SK-MEL-5 (cell line): ENCODE data around the gene ATOH1. TPM values are rescaled to one million over a fixed set of nuclear protein-coding genes. Genes with fewer than 3 reads are reported as not detected.

Source experiments
- DNase-seq: peaks from one replicate; pipeline ENCODE4 v3.0.0-alpha.2; 2016; ENCODE audit warnings: low read depth, low spot score
- in situ Hi-C: cut with HindIII; loops from 2 replicates; pipeline ENCODE4 v1.10.0; 2016; ENCODE audit warnings: low sequenced_read_pairs, high pct_unique_total_duplicates, low pct_unique_long_range_greater_than_20kb
- total RNA-seq: library from RNA; depleted of rRNA; stranded (reverse); fragments of >200 nt; shearing (Covaris generic); gene quantifications from 2 replicates; pipeline ENCODE4 v1.2.3, GENCODE V29; 2014

The ATOH1 gene
- total RNA-seq, 1 experiment from 2014 or later: not detected

DNA sequence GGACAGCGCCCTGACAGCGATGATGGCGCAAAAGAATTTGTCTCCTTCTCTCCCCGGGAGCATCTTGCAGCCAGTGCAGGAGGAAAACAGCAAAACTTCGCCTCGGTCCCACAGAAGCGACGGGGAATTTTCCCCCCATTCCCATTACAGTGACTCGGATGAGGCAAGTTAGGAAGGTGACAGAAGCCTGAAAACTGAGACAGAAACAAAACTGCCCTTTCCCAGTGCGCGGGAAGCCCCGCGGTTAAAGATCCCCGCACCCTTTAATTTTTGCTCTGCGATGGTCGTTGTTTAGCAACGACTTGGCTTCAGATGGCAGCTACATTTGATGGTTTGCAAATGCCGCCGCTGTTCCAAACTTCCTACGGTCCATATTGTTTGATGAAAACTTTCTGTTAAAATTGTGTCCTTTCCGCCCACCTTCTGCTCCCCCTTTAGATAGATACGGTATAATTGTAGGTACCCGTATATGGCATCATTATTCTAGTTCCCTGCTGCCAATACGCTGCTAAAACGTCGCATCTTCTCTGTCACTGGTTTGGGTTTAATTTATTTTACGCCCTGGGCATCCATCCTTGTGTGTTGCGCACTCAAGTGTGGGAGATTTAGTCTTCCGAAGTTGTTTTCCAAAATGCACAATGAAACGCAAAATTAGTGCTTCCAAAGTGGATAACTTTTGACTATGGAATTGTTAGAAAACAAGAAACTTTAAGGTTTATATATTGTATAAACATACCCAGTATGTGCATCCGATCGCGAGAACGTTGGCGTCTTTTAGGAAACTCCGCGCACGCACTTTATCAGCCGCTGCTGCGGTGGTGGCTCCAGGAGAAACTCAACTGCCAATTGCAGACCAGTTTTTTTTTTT lies 1.5 kb downstream of the ATOH1 start:
- in situ Hi-C loops: no loop called here
- no peak for DNase-seq

GRCh38 chr4:93831716-93832496 lies 3.4 kb downstream of the ATOH1 start:
- in situ Hi-C loops: no loop called here
- DNase-seq: no peak

DNA sequence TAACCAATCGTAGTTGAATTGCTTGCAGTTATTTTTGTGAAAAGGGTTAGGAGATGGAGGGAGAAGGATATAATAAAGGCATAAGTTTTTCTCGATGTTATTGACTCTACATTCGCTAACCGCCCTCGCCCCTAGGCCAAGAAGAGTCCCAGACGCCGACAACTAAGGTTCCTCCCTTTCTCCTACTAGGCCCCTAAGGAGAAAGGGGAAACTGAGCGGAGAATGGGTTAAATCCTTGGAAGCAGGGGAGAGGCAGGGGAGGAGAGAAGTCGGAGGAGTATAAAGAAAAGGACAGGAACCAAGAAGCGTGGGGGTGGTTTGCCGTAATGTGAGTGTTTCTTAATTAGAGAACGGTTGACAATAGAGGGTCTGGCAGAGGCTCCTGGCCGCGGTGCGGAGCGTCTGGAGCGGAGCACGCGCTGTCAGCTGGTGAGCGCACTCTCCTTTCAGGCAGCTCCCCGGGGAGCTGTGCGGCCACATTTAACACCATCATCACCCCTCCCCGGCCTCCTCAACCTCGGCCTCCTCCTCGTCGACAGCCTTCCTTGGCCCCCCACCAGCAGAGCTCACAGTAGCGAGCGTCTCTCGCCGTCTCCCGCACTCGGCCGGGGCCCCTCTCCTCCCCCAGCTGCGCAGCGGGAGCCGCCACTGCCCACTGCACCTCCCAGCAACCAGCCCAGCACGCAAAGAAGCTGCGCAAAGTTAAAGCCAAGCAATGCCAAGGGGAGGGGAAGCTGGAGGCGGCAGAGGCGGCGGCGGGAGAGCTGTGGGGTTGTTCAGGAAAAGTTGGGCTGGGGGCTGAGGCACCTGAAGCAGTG lies 5.9 kb downstream of the ATOH1 start:
- in situ Hi-C loops: no loop called here
- no peak for DNase-seq

- no peak for DNase-seq
- in situ Hi-C loops: no loop called here
Observed at GRCh38 chr4:93835929-93836328, 7.4 kb downstream of the ATOH1 start.

- in situ Hi-C loops: no loop called here
- no peak for DNase-seq
Observed at GRCh38 chr4:93839704-93840103, 11.2 kb downstream of the ATOH1 start.

DNA sequence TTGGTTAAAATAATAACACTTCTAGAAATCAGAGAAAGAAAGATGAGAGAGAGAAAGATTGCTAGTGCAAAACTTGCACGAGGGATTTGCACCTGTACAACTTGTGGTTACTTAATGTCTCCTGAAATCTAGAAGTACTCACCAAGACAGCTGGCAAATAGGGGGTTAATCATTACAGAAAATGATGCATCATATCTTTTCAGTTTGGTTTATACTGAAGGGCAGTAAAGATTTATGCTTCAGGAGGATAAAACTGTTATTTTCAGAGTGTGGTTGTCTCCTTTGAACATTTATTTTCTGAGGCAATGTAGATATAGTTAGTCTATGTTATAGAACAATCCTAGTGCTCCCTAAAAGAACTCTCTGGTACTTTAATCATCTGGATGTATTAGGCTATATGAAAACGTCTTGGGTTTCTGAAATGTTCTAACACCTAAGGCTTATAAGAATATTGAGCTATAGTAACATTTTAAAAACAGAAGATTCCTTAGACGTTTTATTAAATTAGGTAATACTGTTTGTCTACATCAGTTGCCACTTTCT lies 13.3 kb downstream of the ATOH1 start:
- DNase-seq: no peak
- in situ Hi-C loops: no loop called here

- in situ Hi-C loops: no loop called here
- DNase-seq: no peak
Observed at GRCh38 chr4:93842601-93843252, 14.2 kb downstream of the ATOH1 start.

- in situ Hi-C loops: no loop called here
- no peak for DNase-seq
Observed at GRCh38 chr4:93843772-93844171, 15.2 kb downstream of the ATOH1 start.

DNA sequence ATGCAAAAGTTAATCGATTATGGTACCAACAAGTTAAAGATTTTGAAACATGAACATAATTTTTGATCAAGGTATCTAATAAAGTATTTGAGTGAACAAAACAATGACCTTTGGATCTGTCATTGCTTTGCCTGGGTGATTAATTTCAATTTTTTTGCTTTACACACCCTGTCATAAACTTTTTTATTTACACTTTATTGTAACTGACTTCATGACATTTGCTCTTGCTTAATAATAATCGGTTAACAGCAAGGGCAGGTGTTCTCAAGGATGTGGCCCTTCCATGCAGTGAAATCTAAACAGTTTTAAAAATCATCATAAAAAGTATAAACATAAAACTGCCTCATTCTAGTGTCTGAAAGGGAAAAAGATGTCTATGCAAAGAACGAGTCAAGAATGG lies 24.1 kb downstream of the ATOH1 start:
- no peak for DNase-seq
- in situ Hi-C loops: no loop called here

DNA sequence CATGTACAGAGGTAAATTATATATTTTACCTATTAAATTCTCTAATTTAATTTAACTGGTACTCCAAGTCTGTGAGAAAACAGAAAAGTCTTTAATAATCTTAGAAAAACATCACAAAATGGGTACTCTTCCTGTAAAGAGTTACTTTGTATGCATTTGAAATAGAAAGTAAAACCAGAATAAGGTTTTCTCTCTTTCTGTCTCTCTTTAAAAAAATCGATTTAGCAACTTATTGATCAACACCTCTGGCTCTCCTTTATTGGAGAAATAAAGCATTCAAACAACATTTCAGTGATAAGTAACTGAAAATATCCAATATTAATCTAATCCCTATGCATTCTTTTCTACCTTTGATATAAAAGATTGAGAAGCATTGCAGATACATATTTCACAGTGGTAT lies 27.4 kb downstream of the ATOH1 start:
- in situ Hi-C loops: no loop called here
- no peak for DNase-seq

DNA sequence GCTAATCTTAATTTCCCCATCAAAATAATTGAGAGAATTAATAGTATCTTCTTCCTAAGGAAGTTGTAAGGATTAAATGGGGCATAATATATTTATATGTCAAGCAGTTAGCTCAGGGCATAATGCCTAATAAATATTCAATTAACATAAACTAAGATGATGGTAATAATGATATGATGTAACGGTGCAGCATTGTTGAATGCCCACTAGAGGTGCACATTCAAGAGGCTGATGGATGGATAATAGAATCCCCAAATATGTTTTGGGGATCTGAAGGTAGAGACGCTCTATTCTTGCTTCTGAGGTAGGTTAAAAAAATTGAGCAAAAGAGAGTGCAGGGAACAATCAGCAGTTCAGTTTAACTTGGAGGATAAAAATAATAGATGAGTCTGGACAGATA lies 37.1 kb downstream of the ATOH1 start:
- in situ Hi-C loops: no loop called here
- DNase-seq: no peak

DNA sequence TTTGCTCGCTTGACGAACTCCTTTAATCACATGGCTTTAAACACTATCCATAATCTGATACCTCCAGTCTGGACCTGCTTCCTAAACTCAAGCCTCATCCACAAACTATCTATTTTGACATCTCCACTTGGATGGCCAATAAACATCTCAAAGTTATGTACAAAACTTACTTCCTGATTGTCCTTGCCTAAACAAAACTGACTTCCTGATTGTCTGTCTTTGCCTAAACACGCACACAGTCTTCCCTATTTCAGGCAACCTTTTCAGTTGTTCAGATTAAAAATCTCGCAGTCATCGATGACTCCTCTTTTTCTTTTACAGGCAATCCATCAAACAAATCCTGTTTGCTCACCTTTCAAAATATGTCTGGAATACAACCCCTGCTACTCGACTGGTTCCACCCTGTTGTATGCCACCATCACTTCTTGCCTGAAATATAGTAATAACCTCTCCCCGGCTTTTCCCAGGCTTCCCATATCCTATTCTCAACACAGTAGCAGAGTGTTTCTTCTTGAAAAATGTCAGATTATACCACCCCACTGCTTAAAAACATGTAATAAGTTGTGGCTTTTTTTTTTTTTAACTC lies 39.0 kb downstream of the ATOH1 start:
- in situ Hi-C loops: no loop called here
- DNase-seq: no peak

- DNase-seq: no peak
- in situ Hi-C loops: no loop called here
Observed at GRCh38 chr4:93870876-93871458, 42.4 kb downstream of the ATOH1 start.

GRCh38 chr4:93876754-93877153 lies 48.2 kb downstream of the ATOH1 start:
- in situ Hi-C loops: no loop called here
- no peak for DNase-seq

DNA sequence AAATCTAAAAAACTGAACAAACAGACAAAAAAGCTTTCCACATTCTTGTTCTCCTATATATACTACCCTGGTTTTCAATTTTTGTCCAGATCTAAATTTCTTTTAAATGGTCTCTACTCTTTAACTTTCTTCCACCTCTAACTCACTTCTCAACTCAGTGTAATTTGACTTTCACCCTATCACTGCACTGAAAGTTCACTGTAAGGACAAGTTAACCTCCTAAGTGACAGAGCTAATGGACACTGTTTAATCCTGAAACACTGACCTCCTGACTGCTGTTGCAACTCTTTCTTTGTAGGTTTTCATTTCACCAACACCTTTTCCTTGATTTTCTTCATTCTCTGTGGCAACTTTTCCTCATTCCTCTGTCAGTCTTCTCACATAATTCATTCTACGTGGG lies 50.0 kb downstream of the ATOH1 start:
- no peak for DNase-seq
- in situ Hi-C loops: no loop called here

GRCh38 chr4:93879919-93880318 lies 51.4 kb downstream of the ATOH1 start:
- in situ Hi-C loops: no loop called here
- no peak for DNase-seq
